Panc1 (cell line): ENCODE measurements around the gene SIAH3. TPM values are rescaled to one million over a fixed set of nuclear protein-coding genes. Genes with fewer than 3 reads are reported as not detected.

Experiments used
- ATAC-seq: fragments of 200-7000 bp; cut with Tn5 transposase; 2 replicates; pipeline ENCODE4 v1.9.1; 2020; ENCODE audit warnings: mild to moderate bottlenecking, moderate library complexity
- BruUV-seq: library from RNA; stranded (reverse); fragments of 400-500 nt; replicated peaks from 2 replicates; lab custom pipeline; 2021; lab: Mats Ljungman, UMichigan
- CTCF ChIA-PET: fragments of 300-600 bp; sonication (Branson Sonifier 250); formaldehyde crosslinking; loops from one replicate; lab custom pipeline; 2022; ENCODE audit warnings: antibody characterized with exemption; lab: Charles Lee
- POLR2A ChIA-PET: fragments of 300-600 bp; sonication (Branson Sonifier 250); formaldehyde crosslinking; loops from one replicate; lab custom pipeline; 2022; ENCODE audit warnings: antibody characterized with exemption; lab: Charles Lee
- DNase-seq: peaks from one replicate; pipeline ENCODE4 v3.0.0-alpha.2; 2010; ENCODE audit warnings: low read depth, low spot score
- H3K27ac ChIP-seq: 2 replicates; pipeline ENCODE4 v1.5.1; 2011; ENCODE audit warnings: mild to moderate bottlenecking, low read length, inconsistent platforms
- H3K27me3 ChIP-seq: fragments of 200-500 bp; sonication (Bioruptor generic); 2 replicates; pipeline ENCODE4 v1.6.0; 2014; ENCODE audit warnings: low read length, inconsistent platforms; ENCODE audit not compliant: control insufficient read depth, insufficient read depth
- H3K36me3 ChIP-seq: fragments of 200-500 bp; sonication (Bioruptor generic); 2 replicates; pipeline ENCODE4 v1.5.1; 2014; ENCODE audit warnings: inconsistent platforms, mild to moderate bottlenecking, low read length, moderate library complexity; ENCODE audit not compliant: control insufficient read depth, insufficient read depth
- H3K4me1 ChIP-seq: 2 replicates; pipeline ENCODE4 v1.5.1; 2011; ENCODE audit warnings: inconsistent platforms, mild to moderate bottlenecking, low read length, moderate library complexity; ENCODE audit not compliant: control insufficient read depth, insufficient read depth
- H3K4me3 ChIP-seq, 2 experiments: 2 replicates each; pipeline ENCODE4 v1.5.1; 2011 to 2012; ENCODE audit warnings: low read depth in 2 of 2, low read length in 2 of 2, mild to moderate bottlenecking in 2 of 2, inconsistent platforms in 1 of 2, moderate library complexity in 1 of 2
- H3K9me3 ChIP-seq: fragments of 200-500 bp; sonication (Bioruptor generic); 2 replicates; pipeline ENCODE4 v1.5.1; 2014; ENCODE audit warnings: low read depth, mild to moderate bottlenecking, inconsistent platforms, low read length, moderate library complexity; ENCODE audit not compliant: control insufficient read depth, insufficient read depth
- CTCF ChIP-seq: fragments of 450-650 bp; IDR thresholded peaks from 2 replicates; pipeline ENCODE4 v1.5.1; 2017; ENCODE audit warnings: mild to moderate bottlenecking
- POLR2AphosphoS5 ChIP-seq: IDR thresholded peaks from 2 replicates; pipeline ENCODE4 v1.6.1; 2012; ENCODE audit warnings: mild to moderate bottlenecking, low read depth, low read length, moderate library complexity
- REST ChIP-seq, 2 experiments: IDR thresholded peaks; 2 replicates each; pipeline ENCODE4 v1.6.1; 2011 to 2012; ENCODE audit warnings: low read depth in 2 of 2, control low read depth in 1 of 2, low read length in 1 of 2, mild to moderate bottlenecking in 1 of 2, moderate library complexity in 1 of 2; ENCODE audit not compliant: insufficient read depth in 1 of 2
- SIN3A ChIP-seq: IDR thresholded peaks from 2 replicates; pipeline ENCODE4 v1.6.1; 2012; ENCODE audit warnings: low read depth, mild to moderate bottlenecking, low read length, moderate library complexity, borderline replicate concordance; ENCODE audit not compliant: insufficient read depth
- TCF7L2 ChIP-seq: IDR thresholded peaks from 2 replicates; pipeline ENCODE4 v1.6.1; 2011; ENCODE audit warnings: mild to moderate bottlenecking, low read depth, low read length, inconsistent platforms
- in situ Hi-C: cut with HindIII; loops from 2 replicates; pipeline ENCODE4 v1.10.0; 2016; ENCODE audit warnings: low sequenced_read_pairs, low pct_unique_long_range_greater_than_20kb
- intact Hi-C: fragments of 100-400 bp; cut with micrococcal nuclease; formaldehyde crosslinking; loops from one replicate; pipeline ENCODE4 v1.10.0; 2022; ENCODE audit not compliant: unreplicated experiment
- total RNA-seq: library from RNA; stranded (reverse); gene quantifications from one replicate; pipeline ENCODE4 v1.2.1, GENCODE V29; 2021; ENCODE audit not compliant: unreplicated experiment

SIAH3 gene
- total RNA-seq, 1 experiment from 2014 or later: not detected

- no TSS peak for BruUV-seq
- no peak for DNase-seq
- ATAC-seq: no peak
- TF ChIP-seq CTCF (no peak), TCF7L2 (no peak), REST (IDR thresholded peaks at IDR 0.05; ENCODE audit: insufficient read depth in 1 of 2, low read depth in 2 of 2, low read length in 1 of 2) (no peak), POLR2AphosphoS5 (no peak), SIN3A (no peak)
- Histone ChIP-seq H3K36me3 (no peaks in the 10 kb centered on the region), H3K4me3 (no peak overlapping the region), H3K27me3 (peaks cover 2% of the 10 kb centered on the region; the same call in 1 of the 2 replicates), H3K27ac (no peak overlapping the region), H3K9me3 (no peaks in the 10 kb centered on the region), H3K4me1 (no peaks in the 10 kb centered on the region)
- POLR2A ChIA-PET: no interaction called here
- intact Hi-C loops: no loop called here
- CTCF ChIA-PET: no interaction called here
- in situ Hi-C loops: no loop called here
Observed at GRCh38 chr13:45895881-45896280, 44.3 kb upstream of the SIAH3 start.

- no peak overlapping the region for H3K4me3 ChIP-seq
- CTCF ChIA-PET: no interaction called here
- no peaks in the 10 kb centered on the region for H3K36me3 ChIP-seq
- no peaks in the 10 kb centered on the region for H3K9me3 ChIP-seq
- H3K27ac ChIP-seq: no peak overlapping the region
- H3K4me1 ChIP-seq: no peaks in the 10 kb centered on the region
- ATAC-seq: no peak
- no peak for DNase-seq
- no peaks in the 10 kb centered on the region for H3K27me3 ChIP-seq
- in situ Hi-C loops (no loop called here), intact Hi-C loops (no loop called here)
- no peak for TF ChIP-seq CTCF
- TF ChIP-seq TCF7L2: no peak
- TF ChIP-seq SIN3A: no peak
- TF ChIP-seq POLR2AphosphoS5: no peak
- TF ChIP-seq REST (IDR thresholded peaks at IDR 0.05; ENCODE audit: insufficient read depth in 1 of 2, low read depth in 2 of 2, low read length in 1 of 2): no peak
- BruUV-seq: no TSS peak
- POLR2A ChIA-PET: no interaction called here
Observed at GRCh38 chr13:45892513-45892912, 41.0 kb upstream of the SIAH3 start.
